ENCODE data around the gene GID8.
A peak's percentile ranks its signal among the peaks of the same experiment; 100 is the strongest.

Gene GID8

DNA sequence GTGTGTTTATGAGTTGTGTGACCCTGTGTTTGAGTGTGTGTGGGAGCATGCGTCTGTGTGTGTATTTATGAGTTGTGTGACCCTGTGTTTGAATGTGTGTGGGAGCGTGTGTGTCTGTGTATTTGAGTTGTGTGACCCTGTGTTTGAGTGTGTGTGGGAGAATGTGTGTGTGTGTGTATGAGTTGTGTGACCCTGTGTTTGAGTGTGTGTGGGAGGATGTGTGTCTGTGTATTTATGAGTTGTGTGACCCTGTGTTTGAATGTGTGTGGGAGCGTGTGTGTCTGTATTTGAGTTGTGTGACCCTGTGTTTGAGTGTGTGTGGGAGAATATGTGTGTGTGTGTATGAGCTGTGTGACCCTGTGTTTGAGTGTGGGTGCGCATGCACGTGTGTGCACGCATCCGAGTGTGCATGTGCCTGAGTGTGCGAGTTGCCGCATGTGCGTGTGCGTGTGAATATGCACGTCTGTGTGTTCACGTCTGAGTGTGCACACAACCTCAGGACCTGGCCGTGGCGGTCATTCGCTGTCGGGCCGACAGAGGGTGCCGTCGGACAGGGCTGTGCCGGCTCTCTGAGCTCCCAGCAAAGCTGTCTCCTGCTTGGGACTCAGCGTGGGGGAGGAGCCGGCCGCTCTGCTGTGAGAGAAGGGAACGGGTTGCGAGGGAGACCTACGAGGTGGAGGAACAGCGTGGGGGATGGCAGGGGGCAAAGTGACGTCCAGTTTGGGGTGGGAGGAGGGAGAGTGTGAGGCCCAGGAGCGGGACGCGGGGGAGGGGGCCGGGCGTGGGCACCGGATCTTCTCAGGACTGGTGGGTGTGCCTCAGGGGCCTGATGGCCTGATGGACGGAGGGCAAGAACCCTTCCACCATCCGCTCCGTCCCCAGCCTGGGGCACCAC, 34.2 kb downstream of the GID8 start:
- DNase-seq: peak; percentile 93

DNA sequence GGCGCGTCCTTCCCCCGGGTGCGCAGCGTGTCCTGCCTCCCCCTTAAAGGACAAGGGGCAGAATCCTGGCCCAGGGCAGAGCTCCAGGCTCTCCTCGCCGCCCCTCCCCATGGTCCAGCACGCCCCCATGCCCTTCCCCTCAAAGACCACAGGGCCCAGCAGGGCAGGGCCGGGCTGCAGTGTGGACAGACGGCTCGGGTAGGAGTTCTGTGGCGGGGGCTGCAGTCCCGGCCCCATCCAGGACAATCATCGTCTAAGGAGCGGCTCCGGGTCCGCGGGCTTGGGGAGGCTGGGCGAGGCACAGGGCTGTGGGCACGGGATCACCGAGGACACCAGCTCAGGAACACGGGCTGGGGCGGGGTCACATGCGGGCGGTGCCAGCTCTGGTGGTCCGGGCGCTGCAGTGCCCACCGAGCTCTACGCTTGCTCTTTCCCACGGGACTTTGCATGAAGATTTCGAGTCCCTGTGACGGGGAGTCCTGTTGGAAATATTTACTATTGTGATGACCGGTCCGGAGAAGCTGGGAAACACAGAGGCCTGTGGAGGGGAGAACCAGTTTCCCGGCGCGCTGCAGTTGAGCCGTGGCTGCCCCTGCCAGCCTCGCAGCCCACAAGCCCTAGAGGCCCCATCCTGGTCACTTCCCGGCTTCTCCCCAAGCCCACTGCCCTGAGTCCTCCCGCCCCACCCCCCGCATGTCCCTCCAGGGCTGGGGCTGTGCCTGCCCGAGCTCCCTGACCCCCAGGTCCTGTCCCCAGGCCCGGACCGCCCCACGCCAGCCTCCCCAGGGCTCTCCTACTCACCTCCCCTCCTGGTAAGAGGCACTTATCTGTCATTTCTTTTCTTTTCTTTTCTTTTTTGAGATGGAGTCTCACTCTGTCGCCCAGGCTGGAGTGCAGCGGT, 35.1 kb downstream of the GID8 start:
- DNase-seq: no peak

DNA sequence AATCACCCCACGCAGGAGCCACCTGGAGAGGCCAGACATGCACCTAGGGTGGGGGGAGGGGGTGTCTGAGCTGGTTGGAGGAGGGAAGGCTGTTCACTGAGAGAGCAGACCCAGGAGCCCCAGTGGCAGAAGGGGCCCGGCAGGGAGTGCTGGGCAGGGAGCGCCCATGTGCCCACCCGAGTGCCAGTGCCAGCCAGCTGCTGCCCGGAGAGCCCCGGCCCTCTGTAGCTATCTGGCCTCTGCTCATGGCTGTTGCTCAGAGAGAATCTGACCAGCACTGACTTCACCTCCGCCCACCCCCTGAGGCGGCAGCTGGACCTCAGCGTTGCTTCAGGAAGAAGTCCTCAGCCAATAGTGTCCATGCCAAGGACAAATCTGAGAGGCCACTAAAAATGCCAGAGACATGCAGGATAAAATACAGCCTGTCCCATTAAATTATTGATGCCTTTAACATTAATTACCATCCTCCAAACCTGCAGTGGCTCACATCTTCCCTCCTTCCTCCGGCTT, 37.4 kb downstream of the GID8 start:
- DNase-seq: no peak

DNA sequence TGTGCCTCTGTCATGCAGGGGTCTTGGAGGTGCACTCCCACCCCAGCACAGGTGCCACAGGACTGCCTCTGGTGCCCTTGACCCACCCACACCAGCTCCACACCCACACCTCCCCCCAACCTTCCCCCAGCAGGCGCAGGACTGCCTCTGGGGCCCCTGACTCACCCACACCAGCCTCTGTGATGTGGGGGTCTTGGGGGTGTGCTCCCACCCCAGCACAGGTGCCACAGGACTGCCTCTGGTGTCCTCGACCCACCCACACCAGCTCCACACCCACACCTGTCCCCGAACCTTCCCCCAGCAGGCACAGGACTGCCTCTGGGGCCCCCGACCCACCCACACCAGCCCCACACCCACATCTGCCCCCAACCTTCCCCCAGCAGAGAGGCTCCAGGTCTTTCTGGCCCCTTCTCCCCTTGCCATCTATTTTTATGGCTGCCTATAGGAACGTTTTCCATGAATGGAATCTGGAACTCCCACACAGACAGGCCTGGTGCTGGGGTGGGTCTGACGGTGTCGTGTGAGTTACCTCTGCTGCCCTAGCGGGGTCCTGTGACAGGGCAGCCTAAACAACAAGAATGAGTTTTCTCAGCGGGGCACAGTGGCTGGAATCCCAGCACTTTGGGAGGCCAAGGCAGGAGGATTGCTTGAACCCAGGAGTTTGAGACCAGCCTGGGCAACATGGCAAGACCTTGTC, 38.0 kb downstream of the GID8 start:
- DNase-seq: no peak

DNA sequence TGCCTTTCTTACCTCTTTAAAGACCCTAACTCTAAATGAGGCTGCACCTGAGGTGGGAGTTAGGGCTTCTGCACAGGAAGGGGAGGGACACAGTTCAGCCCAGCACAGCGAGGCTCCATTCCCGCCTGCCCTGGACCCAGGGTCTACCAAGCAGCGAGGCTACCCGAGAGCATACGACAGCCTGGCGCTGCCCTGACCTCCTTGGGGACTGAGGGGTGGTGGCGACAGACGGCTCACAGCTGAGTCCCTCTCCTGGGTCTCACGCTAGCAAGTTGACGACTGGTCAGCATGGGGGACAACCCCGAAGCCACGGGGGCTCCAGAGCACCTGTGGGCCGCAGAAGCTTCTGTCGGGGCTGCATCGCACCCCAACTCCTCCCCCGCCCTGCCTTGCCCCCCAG, 38.9 kb downstream of the GID8 start:
- no peak for DNase-seq

DNA sequence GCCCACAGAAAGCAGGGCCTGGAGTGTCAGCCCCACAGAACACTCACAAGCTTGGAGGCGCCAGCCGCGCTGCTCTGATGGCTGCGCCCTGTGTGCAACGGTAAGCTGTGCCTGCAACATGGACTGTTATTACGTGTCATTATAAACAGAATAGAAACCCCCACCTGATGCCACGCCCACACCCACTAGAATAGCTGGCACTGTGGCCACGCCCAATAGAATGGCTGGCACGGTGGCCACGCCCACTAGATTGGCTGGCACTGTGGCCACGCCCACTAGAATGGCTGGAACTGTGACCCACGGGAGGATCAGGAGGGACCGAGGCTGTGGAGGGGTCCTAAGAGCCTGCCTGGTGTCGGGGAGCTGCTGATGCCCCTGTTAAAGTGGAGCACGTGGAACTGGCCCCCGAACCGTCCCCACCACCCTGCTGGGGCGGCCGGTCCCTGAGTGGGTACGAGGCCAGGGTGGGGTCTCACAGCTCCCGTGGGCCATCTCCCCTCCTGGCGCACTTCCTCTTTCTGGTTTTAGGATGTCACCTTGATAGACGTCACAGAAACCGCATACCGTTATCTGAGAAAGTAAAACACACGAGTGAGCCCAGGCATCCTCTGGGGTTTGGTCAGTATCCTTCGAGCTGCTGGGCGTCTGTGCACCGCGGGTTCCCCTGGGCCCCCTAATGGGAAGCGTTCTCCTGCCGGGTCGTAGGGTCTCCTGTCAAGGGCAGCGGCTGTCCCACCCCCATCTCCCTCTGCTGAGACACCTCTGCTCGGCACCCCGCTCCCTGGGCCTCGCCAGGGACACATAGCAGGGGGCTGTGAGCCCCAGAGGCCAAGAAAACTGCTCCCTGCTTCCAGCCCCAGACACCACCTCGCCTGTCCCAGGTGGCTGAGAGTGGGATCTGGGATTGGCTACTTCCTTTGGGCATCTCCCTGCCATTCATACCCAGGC, 39.9 kb downstream of the GID8 start:
- DNase-seq: peak; percentile 83

DNA sequence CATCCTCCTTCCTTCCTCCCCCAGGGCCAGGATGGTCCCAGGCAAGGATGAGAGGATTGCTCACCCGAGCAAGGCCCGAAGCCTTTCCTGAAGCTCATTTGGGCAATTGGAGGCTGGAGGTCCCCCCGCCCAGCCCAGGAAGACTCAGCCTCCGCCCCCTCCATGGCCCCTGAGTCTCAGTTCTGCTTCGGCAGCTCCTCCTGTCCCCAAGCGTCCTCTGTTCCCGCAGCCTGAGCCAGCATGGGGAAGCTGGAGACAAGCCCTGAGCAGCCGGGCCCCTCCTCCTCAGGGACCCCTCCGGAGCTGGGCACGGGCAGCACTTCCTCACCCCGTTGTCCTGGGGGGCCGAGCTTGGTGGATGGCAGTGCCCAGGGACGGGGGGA, 40.6 kb downstream of the GID8 start:
- no peak for DNase-seq

DNA sequence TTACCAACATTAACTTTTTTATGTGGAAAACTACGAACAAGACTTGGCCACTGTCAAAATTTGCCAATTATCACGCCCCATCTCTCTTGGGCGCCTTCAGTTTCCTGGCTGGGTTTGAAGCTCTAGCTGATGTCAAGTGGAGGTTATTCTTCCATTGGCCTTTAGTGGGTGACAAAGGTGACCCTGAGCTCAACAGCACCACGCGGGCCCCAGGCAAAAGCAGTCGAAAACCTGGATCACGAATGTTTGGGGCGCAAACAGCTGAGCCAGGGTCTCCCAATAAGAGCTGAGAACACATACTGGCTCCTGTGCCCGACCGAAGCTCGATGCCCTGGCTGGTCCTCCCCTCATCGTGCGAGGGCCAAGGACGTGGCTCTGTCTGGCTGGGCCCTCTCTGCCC, 41.4 kb downstream of the GID8 start:
- no peak for DNase-seq

DNA sequence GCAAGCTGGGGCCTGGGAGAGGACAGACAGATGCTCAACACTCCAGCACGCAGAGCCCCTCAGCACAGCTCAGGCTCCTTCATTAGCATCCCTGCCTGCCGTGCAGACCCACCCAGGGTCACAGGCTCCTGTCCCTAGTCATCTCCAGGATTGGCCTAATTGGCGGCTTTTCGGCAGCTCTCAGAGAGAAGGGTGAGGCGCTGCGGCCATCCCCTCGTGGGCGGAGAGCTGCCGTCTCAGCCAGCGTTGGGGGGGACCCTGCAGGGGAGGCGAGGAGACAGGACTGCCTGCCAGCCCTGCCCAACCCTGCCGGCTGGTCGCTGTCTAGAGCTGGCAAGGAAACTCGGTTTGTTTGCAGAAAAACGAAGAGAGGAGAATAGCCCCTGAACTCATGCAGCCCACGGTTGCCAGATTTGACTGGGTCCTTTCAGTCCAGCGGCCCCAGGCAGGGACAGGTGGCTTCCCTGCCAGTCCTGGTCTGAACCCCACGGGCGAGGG, 42.0 kb downstream of the GID8 start:
- DNase-seq: no peak

DNA sequence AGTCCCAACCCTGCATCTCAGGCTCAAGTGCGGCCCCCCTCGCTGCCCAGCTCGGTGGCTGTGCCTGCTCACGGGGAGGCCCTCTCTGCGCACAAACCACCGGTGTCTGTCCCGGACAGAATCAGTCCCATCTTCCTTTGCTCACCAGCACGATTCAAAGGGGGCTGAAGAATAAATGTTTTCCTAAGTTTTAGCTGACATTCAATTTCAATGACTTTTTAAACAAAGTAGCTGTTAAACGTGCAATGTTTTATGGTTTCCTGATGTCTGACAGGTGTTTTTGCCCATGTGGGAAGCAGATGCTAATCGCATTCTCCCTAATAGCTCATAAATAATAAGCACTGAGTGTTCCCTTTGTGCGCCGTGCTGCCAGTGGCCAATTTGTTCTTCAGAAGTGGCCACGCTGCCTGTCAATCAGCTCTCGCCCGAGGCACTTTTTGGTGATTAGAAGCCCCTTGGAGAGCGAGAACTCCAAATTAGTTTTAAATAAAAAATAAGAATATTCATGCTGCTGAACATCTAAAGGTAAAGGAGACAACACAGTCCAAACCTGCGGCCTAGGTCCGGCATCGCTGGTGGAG, 42.5 kb downstream of the GID8 start:
- no peak for DNase-seq

DNA sequence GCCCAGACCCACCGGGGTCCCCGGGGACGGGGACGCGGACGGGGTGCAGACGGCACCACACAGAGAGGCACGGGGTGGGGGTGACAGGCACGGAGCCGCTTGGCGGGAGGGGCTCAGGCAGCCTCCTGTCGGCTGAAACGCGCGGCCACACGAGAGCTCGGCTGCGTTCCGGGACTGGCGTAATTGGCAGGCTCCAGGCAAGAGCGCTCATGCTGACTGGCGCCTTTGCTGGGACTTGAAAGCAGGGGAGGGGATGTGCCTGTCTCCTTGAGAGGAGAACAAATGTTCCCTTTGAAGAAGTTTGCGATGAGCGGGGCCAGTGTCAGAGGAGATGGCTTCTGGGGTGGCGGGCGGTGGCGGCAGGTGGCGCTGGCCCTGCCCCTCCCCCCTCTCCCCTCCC, 43.0 kb downstream of the GID8 start:
- peak; percentile 47 for DNase-seq

DNA sequence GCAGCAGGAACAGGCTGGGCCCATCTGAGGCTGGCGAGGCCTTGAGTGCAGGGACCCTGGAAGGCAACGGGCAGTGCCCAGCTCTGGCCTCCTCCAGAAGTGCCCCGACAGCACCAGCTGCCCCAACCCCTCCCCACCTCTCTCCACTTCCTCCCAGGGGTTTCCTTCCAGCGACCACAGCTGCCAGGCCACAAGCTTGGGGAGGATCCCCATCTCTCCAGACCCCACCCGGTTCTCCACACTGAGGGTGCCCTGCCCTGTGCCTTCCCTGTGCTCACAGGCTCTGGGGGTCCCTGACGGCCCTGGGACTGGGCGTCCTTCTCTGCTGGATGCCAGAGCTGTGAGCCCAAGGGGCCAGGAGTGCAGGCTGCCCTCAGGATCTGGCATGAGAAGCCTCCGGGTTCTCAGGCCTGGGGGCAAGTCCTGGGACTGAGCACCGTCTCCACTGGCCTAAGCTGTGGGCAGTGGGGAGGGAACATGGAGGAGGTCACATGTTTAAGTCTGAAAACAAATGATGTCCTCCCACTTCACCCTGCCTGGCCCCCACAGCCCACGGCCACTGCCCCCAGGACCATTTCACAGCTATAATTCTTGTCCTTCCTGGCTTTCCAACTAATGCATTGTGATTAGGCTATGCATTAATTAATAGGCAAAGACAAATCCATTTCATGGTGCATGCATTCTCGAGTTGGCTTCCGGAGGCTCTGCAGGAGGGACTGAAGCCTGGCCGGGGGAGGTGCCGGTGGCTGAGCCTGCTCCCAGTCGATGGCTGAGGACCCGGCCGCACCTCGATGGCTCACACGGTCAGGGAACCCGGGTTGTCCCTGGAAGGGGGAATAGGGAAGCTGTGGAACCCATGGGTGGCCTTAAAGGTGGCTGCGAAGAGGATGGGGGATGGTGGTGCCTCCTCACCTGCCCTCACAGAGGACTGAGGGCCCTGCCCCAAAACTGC, 44.5 kb downstream of the GID8 start:
- no peak for DNase-seq

DNA sequence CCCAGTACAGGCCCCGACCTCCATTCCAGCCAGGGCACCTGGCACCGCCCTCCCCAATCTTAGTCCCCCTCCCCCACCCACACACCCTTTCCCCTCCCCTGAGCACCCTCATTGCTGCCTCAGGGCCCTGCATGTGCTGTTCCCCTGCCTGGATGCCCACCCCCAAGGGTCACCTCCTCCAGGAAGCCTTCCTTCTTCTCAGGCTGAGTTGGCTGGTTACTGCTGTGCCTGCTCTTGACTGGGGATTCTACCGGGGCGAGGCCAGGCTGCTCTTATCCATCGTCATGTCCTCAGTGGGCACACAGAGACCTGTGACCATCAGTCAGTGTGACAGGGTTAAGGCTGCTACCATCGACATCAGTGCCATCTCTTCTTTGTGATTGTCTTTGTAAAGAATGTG, 45.3 kb downstream of the GID8 start:
- DNase-seq: no peak

DNA sequence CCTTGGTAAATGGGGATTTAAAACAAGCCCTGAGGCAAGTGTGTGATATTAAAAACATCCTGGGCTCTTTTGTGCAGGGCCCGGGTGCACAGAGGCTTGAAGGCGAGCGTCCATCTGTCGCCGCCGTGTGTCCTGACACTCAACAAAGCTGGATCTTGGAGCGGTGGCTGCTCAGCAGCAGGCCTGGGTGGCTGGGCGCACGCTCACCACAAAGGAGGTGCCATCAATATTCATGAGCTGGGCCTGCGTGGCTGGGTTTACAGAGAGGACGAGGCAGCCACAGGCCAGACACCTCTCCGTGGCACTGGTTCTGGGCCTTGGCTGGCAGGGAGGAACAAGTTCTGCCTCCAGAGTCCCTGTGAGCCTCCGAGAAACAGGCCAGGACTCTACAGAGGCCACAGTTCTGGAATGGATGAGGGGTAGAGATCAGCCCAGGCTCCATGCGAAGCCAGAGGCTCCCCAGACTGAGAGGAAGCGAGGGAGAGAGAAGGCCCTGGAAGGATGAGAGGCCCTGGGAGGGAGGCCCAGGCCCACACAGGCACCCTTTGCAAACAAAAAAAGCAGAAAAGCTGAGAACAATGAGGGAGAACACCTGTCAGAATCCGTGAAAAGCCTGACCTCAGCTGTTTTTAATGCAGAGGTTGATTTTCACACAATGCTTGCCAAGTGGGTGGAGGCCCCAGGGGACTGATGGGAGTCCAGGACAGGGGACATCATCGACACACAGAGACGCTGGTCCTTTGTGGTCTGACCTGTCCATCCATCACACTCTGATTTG, 46.9 kb downstream of the GID8 start:
- DNase-seq: no peak

DNA sequence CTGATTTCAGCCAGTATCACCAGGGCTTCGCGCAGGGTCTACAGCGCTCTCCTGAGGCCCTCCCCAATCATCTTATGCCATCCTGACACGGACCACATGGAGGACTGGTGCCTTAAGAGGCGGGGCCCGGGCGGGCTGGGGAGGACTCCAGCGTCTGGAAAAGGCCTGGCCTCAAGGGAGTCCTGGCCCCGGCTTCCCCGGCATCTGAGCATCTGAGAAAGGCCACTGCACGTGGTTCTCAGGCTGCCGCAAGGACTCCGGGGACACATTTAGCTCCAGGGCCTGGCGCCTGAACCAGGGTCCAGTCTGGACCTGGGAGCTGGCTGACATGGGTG, 47.5 kb downstream of the GID8 start:
- DNase-seq: no peak

DNA sequence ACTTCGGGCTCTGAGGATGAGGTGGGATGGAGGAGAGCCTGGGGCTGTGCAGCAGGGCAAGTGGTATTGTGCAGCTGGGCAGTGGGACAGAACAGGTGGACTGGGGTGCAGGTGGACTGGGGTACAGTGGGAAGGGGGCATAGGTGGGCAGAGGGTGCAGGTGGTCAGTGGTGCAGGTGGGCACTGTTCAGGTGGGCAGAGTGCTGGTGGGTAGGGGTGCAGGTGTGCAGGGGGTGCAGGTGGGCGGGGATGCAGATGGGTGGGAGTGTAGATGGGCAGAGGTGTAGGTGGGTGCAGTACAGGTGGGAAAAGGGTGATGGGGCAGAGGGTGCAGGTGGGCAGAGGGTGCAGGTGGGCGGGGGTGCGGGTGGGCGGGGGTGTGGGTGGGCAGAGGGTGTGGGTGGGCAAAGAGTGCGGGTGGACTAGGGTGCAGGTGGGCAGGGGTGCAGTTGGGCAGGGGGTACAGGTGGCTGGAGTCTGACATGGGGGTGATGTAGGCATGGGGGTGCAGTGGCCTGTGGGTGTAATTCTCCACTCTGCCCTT, 48.4 kb downstream of the GID8 start:
- DNase-seq: no peak

DNA sequence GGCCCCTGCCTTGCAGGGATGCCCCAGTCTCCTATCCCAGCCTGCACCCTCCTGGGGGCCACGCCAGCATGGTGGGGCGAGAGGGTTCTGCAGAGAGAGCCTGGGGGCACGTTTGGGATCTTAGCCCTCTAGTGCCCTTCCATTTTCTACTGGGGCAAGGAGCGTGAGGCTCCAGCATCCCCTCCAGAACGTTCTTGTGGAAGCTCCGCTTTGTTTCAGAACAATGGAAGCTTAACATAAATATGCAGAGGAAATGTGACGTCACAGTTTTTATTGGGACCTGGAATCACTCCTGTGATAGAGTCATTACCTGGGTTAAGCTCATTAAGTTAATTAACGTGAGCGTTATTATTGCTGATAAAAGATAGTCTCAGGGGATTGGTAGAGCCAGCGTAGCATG, 49.2 kb downstream of the GID8 start:
- no peak for DNase-seq

DNA sequence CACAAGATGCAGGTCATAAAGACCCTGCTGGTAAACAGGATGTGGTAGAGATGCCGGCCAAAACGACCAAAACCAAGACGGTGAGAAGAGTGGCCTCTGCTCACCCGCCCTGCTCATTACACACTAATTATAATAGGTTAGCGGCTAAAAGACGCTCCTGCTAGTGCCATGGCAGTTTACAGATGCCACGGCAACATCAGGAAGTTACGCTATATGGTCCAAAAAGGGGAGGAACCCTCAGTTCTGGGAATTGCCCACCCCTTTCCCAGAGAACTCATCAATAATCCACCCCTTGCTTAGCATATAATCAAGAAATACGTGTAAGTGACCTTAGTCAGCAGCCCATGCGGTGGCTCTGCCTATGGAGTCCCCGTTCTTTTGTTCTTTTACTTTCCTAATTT, 51.3 kb downstream of the GID8 start:
- DNase-seq: no peak

DNA sequence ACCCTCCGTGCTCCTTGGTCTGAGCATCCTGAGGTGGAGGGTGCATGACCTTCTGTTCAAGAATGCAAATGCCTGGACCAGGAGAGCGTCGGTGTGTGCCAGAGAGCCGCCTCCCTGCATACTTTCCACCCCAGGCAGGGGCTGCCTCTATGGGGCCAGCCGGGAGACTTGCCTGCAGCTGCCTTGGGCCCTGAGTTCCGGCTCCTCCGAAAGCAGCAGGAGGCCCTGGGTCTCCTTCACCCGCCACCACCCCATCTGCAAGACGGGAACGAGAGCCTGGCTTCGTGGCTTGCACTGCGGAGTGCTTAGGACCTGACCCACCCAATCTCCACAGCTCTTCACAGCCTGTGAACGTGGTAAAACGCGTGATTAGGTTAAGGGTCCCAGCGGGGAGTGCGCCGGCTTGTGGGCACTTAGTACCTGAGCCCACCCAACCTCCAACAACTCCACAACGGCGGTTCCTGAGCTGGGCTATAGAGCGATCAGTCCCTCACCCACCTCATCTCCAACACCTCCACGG, 52.4 kb downstream of the GID8 start:
- DNase-seq: no peak

Measured in stimulated activated CD8-positive, alpha-beta memory T cell treated with anti-CD3 and anti-CD28 coated beads, Interleukin-4, amount 100 ng/mL, for 48 hours (primary cell).